Effector memory CD4-positive, alpha-beta T cell (primary cell): ENCODE results near the gene GALNT2.

Experiments
- DNase-seq, 3 donors: peaks; one replicate each; pipeline ENCODE4 v3.0.0-alpha.2; 2020
- H3K27ac ChIP-seq: 2 replicates; pipeline ENCODE4 v1.7.0; 2013; ENCODE audit warnings: mild to moderate bottlenecking, low read length, moderate library complexity; ENCODE audit not compliant: insufficient read depth, poor library complexity, severe bottlenecking
- H3K27me3 ChIP-seq: replicated peaks from 2 replicates; pipeline ENCODE4 v1.7.0; 2013; ENCODE audit warnings: mild to moderate bottlenecking, low read length; ENCODE audit not compliant: insufficient read depth, control insufficient read depth, poor library complexity, severe bottlenecking
- H3K36me3 ChIP-seq: 2 replicates; pipeline ENCODE4 v1.7.0; 2013; ENCODE audit warnings: mild to moderate bottlenecking, low read length, moderate library complexity; ENCODE audit not compliant: control insufficient read depth, insufficient read depth
- H3K4me1 ChIP-seq: 2 replicates; pipeline ENCODE4 v1.7.0; 2013; ENCODE audit warnings: low read length, mild to moderate bottlenecking; ENCODE audit not compliant: control insufficient read depth, insufficient read depth, poor library complexity, severe bottlenecking
- H3K4me3 ChIP-seq: 2 replicates; pipeline ENCODE4 v1.7.0; 2013; ENCODE audit warnings: low read length, low read depth, mild to moderate bottlenecking; ENCODE audit not compliant: insufficient read depth, poor library complexity, severe bottlenecking
- H3K9me3 ChIP-seq: 2 replicates; pipeline ENCODE4 v1.7.0; 2013; ENCODE audit warnings: mild to moderate bottlenecking, low read length, moderate library complexity; ENCODE audit not compliant: control insufficient read depth

Gene GALNT2

GRCh38 chr1:230031131-230031530 is 35.9 kb upstream of the GALNT2 start:
- Histone ChIP-seq H3K9me3 (no peaks in the 10 kb centered on the region), H3K4me3 (no peak overlapping the region), H3K4me1 (no peaks in the 10 kb centered on the region), H3K27ac (no peak overlapping the region), H3K27me3 (no peaks in the 10 kb centered on the region), H3K36me3 (no peaks in the 10 kb centered on the region)
- no peak for DNase-seq

GRCh38 chr1:230032516-230033281 is 34.3 kb upstream of the GALNT2 start:
- Histone ChIP-seq H3K4me3 (no peak overlapping the region), H3K27me3 (no peaks in the 10 kb centered on the region)
- no peak for DNase-seq

GRCh38 chr1:230037261-230037660 is 29.8 kb upstream of the GALNT2 start:
- Histone ChIP-seq H3K4me3 (no peak overlapping the region), H3K36me3 (no peaks in the 10 kb centered on the region), H3K27ac (no peak overlapping the region), H3K9me3 (no peaks in the 10 kb centered on the region), H3K27me3 (no peaks in the 10 kb centered on the region), H3K4me1 (no peaks in the 10 kb centered on the region)
- DNase-seq = no peak

More at GRCh38 chr1:230032516-230033281, 34.3 kb upstream of the GALNT2 start:
- Histone ChIP-seq H3K9me3 (no peaks in the 10 kb centered on the region), H3K36me3 (no peaks in the 10 kb centered on the region), H3K27ac (no peak overlapping the region), H3K4me1 (no peaks in the 10 kb centered on the region)

- no peak overlapping the region for H3K27ac ChIP-seq
- no peaks in the 10 kb centered on the region for H3K4me1 ChIP-seq
- H3K27me3 ChIP-seq = no peaks in the 10 kb centered on the region
- no peaks in the 10 kb centered on the region for H3K36me3 ChIP-seq
- no peaks in the 10 kb centered on the region for H3K9me3 ChIP-seq
- DNase-seq = no peak
- H3K4me3 ChIP-seq = no peak overlapping the region
Measured at GRCh38 chr1:230040440-230040839, 26.6 kb upstream of the GALNT2 start.

GRCh38 chr1:230043081-230043480 is 24.0 kb upstream of the GALNT2 start:
- Histone ChIP-seq H3K4me3 (no peak overlapping the region), H3K27ac (no peak overlapping the region)
- no peak for DNase-seq

GRCh38 chr1:230044729-230045128 is 22.3 kb upstream of the GALNT2 start:
- Histone ChIP-seq H3K27me3 (no peaks in the 10 kb centered on the region), H3K9me3 (no peaks in the 10 kb centered on the region), H3K4me3 (no peak overlapping the region), H3K27ac (no peak overlapping the region), H3K4me1 (no peaks in the 10 kb centered on the region), H3K36me3 (no peaks in the 10 kb centered on the region)
- DNase-seq = no peak

More at GRCh38 chr1:230043081-230043480, 24.0 kb upstream of the GALNT2 start:
- Histone ChIP-seq H3K4me1 (no peaks in the 10 kb centered on the region), H3K27me3 (no peaks in the 10 kb centered on the region), H3K9me3 (no peaks in the 10 kb centered on the region), H3K36me3 (no peaks in the 10 kb centered on the region)

- Histone ChIP-seq H3K4me1 (no peaks in the 10 kb centered on the region), H3K4me3 (no peak overlapping the region), H3K9me3 (no peaks in the 10 kb centered on the region), H3K27ac (no peak overlapping the region), H3K27me3 (no peaks in the 10 kb centered on the region), H3K36me3 (no peaks in the 10 kb centered on the region)
- no peak for DNase-seq
Measured at GRCh38 chr1:230047114-230047865, 19.7 kb upstream of the GALNT2 start.

GRCh38 chr1:230048322-230048721 is 18.7 kb upstream of the GALNT2 start:
- no peak for DNase-seq

GRCh38 chr1:230048922-230049321 is 18.1 kb upstream of the GALNT2 start:
- Histone ChIP-seq H3K27me3 (no peaks in the 10 kb centered on the region), H3K4me1 (no peaks in the 10 kb centered on the region), H3K27ac (no peak overlapping the region), H3K4me3 (no peak overlapping the region), H3K36me3 (no peaks in the 10 kb centered on the region), H3K9me3 (no peaks in the 10 kb centered on the region)
- no peak for DNase-seq

More at GRCh38 chr1:230048322-230048721, 18.7 kb upstream of the GALNT2 start:
- H3K4me3 ChIP-seq = no peak overlapping the region
- H3K9me3 ChIP-seq = no peaks in the 10 kb centered on the region
- H3K36me3 ChIP-seq = no peaks in the 10 kb centered on the region
- H3K27ac ChIP-seq = no peak overlapping the region
- no peaks in the 10 kb centered on the region for H3K27me3 ChIP-seq
- H3K4me1 ChIP-seq = no peaks in the 10 kb centered on the region

- DNase-seq = no peak
- H3K27me3 ChIP-seq = no peaks in the 10 kb centered on the region
- H3K27ac ChIP-seq = no peak overlapping the region
- no peak overlapping the region for H3K4me3 ChIP-seq
- no peaks in the 10 kb centered on the region for H3K4me1 ChIP-seq
- no peaks in the 10 kb centered on the region for H3K9me3 ChIP-seq
- H3K36me3 ChIP-seq = no peaks in the 10 kb centered on the region
Measured at GRCh38 chr1:230049731-230050130, 17.3 kb upstream of the GALNT2 start.
